B cell (primary cell): ENCODE measurements around the gene ALDH1A2.

Experiments used
- EZH2 ChIP-seq: IDR thresholded peaks from 2 replicates; pipeline ENCODE4 v1.6.1; 2012; ENCODE audit warnings: borderline replicate concordance, low read depth, mild to moderate bottlenecking, moderate library complexity, low read length; ENCODE audit not compliant: insufficient read depth, poor library complexity, severe bottlenecking
- TF ChIP-seq, protein P1 (sequence below): fragments of 200-600 bp; IDR thresholded peaks from one replicate; pipeline ENCODE4 v1.8.0; 2022; ENCODE audit warnings: antibody characterized with exemption, mild to moderate bottlenecking

DNA sequence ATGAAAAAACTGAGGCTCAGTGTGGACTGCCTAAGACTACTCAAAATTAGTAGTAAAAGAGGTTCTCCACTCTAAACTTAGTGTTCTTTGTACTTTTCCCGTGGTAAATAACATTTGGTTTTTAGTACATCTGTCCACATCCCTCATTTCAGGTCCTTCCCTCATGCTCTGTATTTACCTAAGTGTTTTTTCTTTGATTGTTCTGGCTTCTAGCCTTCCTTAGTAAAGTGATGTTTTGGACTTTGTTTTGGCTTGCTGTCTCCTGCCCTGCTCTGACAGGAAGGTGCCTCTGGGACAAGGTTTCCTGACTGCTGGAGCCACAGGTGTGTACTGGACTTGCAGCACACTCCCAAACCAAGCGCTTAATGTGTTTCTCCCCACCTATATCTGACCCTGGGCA lies 29.9 kb upstream of the ALDH1A2 start:
- no peak for TF ChIP-seq EZH2
- TF ChIP-seq, protein P1, sequence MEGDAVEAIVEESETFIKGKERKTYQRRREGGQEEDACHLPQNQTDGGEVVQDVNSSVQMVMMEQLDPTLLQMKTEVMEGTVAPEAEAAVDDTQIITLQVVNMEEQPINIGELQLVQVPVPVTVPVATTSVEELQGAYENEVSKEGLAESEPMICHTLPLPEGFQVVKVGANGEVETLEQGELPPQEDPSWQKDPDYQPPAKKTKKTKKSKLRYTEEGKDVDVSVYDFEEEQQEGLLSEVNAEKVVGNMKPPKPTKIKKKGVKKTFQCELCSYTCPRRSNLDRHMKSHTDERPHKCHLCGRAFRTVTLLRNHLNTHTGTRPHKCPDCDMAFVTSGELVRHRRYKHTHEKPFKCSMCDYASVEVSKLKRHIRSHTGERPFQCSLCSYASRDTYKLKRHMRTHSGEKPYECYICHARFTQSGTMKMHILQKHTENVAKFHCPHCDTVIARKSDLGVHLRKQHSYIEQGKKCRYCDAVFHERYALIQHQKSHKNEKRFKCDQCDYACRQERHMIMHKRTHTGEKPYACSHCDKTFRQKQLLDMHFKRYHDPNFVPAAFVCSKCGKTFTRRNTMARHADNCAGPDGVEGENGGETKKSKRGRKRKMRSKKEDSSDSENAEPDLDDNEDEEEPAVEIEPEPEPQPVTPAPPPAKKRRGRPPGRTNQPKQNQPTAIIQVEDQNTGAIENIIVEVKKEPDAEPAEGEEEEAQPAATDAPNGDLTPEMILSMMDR, result no peak
